GM19467 (cell line): Measurements from ENCODE around the gene TIPIN.
"Not testable (repeated sequence)": the region's sequence is repeated elsewhere in the genome, so short reads cannot be mapped to it uniquely, and the experiment has no call there.

Experiments
- ATAC-seq: cut with Tn5 transposase; IDR thresholded peaks from one replicate; pipeline ENCODE4 v1.9.1; 2021; ENCODE audit warnings: mild to moderate bottlenecking, moderate library complexity; ENCODE audit not compliant: unreplicated experiment

TIPIN gene

DNA sequence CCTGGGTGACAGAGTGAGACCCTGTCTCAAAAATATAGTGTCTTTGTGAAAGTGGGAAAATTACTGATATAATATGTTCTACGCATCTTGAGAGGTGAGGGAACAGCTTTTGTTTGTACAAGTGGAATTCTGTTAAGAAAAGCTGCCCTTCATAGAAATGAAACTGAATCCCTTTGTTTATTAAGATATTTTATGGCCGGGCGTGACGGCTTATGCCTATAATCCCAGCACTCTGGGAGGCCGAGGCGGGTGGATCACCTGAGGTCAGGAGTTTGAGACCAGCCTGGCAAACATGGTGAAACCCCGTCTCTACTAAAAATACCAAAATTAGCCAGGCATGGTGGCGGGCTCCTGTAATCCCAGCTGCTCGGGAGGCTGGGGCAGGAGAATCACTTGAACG lies 52.1 kb downstream of the TIPIN start:
- not testable (repeated sequence) for ATAC-seq

DNA sequence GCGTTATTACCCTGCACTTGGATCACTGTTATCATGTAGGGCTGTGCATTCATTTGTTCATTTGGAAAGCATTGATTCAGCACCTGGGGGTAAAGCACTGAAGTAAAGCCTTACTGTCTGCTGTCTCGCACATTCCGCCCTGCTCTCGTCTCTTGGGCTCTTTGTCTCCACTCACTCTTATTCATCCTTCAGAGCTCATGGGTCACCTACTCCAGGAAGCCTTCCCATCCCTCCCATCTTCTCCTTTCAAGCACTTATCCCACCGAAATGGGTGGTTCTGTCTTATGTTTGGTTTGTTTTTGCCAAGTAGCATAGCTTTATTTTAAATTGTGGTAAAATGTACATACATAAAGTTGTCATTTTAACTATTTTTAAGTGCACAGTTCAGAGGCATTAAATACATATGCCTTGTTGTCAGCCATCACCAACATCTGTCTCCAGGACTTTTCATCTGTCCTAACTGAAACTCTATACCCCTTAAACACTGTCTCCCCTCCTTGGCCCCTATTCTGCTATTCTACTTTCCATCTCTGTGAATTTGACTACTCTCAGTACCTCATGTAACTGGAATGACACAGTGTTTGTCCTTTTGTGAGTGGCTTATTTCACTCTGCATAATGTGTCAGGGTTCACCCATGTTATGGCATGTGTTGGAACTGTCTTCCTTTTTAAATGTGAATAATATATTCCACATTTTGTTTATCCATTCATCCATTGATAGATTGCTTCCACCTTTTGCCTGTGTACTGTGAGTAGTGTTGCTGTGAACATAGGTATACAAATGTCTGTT lies 53.8 kb downstream of the TIPIN start:
- ATAC-seq, result no peak

DNA sequence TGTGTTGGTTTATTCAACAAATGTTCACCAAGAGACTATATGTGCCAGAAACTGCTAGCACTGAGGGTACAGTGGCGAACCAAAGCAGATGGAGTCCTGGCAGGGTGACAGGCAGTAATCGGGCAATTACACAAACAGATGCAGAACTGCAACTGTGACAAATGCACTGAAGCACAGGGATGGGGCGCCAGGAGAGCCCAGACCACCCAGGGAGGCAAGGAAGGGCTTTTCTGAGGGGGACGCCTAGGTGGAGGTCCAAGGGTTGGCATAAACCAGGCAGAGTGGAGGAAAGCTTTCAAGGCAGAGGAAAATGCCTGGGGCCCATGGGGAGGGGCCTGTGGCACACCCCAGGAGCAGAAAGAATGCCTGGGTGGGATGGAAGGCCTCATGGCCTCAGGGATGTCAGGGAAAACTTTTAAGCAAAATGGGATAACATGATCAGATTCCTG lies 57.7 kb downstream of the TIPIN start:
- no peak for ATAC-seq

DNA sequence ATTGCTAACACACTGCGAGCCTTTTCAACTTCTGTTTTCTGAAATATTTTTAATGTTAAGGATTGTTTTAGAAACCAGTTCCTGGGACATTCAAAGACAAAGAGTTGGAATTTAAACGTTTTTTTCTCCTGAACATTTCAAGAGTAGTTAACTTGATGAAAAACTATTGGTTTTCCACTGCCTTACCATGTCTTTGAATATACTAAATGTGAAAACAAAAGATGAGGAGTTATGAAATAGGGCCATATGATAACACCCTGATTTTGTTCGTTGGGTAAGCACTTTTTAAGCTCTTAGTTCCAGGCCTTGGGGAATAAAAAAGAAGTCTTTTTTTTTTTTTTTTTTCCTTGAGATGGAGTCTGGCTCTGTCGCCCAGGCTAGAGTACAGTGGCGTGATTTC lies 60.3 kb downstream of the TIPIN start:
- ATAC-seq, result no peak

DNA sequence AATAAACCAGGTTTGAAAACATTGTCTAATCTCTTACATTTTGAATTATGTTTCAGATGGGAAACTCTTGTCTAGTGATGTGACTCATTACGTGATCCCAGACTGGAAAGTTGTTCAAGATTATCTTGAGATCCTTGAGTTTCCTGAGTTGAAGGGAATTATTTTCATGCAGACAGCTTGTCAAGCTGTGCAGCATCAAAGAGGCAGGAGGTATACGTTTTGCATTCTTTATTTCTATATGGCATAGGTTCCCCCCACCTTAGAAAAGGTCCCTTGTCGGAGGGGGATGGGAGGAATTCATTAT lies 61.6 kb downstream of the TIPIN start:
- ATAC-seq, result no peak

DNA sequence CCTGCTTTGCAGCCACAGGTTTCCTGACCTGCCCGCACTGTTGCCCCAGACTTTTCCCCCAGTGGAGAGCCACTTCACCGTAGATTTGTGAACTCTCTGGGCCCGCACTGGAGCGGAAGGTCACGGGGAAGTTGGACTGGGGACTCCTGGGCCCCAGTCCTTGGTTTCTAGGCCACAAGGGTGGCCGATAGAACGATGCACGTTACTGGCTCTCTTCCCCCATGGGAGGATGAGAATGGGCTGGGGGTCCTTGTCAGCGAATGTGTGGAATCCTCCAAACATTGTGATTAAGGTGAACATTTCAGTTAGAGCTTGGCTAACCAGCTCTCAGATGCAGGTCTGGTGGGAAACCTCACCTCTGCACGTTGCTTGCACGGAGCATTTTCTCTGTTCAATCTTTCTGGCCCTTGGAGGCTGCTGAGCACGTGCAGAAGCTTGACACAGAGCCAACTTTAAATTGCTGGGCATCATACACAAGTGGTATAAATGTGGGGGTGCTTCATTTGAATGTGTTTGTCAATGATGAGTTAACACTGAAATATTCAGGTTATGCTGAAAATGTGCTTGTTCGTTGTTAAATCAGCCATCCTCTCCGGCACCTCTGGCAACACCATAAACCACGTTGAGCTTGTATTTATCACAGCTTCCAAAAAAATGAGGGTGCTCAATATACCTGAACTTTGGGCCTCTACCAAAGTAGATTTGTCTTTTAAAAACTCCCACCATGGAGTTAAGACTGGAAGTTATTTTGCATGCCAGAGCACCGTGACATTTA lies 62.1 kb downstream of the TIPIN start:
- ATAC-seq, result no peak

DNA sequence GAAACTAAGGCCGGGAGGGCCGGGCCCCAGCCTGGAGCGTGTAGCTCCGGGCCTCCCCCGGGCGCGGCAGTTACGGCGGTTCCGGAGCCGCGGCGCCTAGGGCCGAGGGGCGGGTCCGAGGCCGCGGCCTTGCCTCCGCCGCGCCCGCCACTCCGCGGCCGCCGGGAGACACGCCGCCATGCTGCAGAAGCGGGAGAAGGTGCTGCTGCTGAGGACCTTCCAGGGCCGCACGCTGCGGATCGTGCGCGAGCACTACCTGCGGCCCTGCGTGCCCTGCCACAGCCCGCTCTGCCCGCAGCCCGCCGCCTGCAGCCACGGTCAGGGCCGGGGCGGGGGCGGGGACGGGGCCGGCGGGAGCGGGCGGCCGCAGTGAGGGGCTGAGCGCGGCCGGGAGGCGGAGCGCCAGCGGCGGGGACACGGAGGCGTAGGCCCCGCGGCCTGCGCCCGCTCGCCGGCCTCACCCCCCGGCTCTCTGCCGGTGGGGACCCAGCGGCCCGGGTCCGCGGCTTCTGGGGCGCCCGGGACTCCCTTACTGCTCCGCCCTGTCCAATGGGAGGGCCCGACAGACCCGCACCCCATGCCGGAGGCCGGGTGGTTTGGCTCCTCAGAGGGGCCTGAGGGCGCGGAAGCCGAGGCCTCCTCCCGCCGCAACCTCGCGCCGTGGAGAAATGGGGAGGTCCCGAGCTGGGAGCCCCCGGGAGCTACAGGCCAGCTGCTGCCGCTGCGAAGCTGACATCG lies 62.9 kb downstream of the TIPIN start, which contains the start of gene DIS3L:
TSS of gene DIS3L (plus strand) at position 150 of the 738 bp plus-strand sequence. CDS start at position 179, 29 bp downstream.
- ATAC-seq, result peak; percentile 57

DNA sequence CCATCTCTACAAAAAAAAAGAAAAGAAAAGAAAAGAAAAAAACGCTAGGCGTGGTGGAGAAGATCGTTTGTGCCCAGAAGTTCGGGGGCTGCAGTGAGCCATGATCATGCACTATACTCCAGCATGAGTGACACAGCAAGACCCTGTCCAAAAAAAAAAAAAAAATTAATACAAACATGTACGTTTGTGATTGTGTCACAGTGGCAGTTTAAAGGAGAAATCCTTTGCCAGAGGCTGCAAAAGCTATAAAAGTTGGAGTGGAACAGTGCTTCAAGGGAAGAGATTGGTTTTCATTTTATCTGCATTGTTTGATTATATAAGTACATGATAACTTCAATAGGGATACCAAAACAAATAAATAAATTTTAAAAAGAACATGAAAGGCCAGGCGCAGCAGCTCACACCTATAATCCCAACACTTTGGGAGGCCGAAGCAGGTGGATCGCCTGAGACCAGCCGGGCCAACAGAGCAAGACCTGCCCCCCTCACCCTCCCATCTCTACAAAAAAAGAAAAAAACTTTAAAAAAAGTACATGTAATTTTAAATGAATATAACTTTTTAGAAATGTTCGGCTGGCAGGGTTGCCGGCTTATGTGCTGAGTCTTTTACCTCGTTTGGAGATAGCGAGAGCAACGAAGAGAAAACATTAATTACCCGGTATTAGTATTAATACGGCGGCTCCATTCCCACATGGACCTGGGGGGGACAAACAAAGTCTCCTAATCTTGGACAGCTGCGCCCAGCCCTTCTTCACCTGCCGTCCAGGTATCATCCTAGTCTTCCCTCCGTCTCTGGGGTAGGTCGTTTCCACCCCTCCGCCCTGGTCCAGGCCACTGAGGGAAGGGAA lies 63.7 kb downstream of the TIPIN start:
- ATAC-seq, result no peak

DNA sequence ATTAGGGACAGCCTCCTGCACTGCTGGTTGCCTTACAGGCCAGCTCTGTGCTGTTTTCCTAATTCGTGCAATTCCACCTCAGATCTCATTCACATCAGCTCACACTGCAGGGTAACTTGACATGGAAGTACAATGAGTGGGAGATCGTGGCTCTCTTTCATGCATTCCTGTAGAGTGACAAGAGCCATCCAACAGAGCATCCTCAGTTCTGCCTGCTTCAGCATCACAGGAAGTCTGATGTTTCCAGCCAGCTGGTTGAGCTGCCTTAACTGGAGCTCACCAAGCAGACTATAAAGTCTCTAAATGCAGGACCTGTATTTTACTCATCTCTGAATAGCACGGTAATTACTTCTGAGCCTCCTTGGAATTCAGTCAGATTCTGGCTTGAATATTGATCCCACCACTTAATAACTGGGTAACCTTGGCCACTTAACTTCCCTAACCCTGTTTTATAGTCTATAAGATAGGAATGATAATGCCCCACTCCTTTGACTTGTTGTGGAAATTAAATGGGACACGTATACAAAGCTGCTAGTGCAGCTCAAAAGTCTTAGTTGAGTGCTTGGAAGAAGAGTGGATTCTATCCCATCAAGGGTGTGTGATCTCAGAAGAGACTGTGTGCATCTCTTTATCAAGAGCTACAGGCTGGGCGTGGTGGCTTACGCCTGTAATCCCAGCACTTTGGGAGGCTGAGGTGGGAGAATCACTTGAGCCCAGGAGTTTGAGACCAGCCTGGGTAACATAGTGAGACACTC lies 64.5 kb downstream of the TIPIN start:
- ATAC-seq, result no peak

DNA sequence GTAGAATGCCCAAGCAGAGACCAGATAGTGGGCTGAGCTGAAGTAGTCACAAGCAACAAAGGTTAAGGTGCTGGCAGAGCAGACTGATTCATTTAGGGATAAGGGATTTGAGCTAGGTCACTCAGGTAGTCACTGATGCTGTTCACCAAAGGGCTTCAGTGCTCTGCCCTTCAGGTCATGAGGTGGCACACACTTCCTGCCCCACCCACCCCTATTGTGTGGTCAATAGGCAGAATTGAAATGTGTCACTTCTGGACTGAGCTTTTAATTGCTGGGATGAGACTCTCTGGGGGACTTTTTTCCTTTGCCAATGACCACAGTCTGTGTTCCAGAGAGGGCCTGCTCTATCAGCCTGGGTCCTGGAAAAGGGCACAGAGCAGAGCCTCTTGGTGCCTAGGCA lies 66.0 kb downstream of the TIPIN start:
- ATAC-seq, result no peak

DNA sequence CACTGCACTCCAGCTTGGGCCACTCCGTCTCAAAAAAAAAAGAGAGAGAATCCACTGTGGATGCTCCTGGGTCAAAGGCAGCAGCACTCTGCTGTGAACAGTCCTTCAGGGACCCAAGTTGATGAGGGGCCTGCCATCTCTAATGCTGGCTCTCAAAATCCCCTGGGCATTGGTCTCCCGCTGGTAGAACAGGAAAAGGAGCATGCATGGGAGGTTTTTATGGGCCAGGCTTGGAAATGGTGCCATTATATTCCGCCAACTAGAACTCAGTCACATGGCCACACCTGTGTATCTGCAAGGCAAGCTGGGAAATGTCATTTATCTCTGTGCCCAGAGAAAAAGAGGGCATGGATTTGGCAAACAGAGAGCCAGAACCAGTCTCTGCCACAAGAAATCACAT lies 66.5 kb downstream of the TIPIN start:
- ATAC-seq, result no peak

DNA sequence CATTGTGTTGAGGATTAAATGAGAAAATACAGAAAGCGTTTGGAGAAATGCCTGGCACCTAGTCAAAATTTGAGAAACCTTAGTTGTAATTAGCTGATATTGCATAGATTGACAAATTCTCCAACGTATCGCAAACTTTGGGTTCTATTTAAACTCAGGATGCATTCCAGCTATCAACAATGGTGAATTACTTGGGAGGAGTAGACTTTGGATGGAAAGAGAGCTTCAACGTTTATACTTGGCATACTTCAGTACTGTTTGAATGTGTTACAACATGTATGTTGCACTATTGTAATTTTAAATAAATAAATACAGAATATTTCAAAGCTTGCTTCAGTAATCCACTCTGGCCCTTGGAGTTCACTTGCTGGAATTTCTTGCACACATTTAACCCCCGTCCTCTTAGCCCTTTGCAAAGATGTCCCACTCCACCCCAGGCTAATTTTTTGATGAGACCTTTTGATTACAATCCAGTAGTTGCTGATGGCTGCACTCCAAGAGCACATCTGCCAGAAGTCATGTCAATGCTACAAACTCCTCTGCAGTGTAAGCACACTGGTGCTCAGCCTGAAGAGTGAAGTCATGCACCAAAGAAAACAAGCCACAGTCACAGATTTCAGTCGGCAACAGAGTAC lies 67.8 kb downstream of the TIPIN start:
- ATAC-seq, result no peak

DNA sequence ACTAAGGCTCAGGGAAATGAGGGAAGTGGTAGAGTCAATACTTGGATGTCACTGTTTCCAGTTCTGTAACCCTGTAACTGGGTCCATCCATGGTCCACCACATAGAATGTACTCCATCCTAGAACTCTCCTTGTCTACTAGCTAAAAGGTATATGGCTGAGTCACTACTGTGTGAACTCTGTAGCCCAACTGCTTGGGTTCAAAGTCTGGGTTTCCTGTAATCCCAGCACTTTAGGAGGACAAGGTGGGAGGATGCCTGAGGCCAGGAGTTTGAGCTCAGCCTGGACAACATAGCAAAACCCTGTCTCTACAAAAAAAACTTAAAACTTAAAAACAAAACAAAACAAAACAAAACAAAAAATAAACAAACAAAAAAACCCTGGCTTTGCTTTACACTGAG lies 68.4 kb downstream of the TIPIN start:
- no peak for ATAC-seq

DNA sequence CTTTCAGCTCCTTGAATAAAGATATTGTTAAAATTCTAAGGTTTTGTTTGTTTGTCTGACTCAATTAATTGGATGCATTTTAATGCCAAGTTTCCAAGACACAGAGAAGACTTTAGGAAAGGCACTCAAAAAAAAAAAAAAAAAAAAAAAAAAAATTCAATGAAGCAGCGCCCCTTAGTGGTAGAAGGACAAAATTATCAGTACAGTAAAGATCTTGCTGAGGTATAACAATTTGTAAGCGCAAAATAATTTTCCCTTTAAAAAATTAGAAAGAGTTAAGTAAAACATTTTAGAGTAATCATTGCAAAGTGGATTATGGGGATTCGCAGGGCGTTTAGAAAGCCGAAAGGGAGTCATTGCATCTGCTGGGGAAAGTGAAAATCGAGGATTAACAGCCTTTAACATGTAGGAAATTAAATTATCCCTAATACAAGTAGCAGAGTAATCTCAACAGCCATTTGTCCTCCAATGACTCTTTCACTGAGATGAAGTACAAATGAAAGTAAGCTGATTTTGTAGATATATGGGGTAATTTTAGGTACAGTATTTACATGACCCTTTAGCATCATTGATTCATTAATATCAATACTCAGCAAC lies 68.9 kb downstream of the TIPIN start:
- ATAC-seq, result no peak
